22Rv1 (cell line): ENCODE data around the gene CABP1.

ENCODE experiments used
- H3K27ac ChIP-seq: fragments of 450-650 bp; 2 replicates; pipeline ENCODE4 v1.5.1; 2017
- ZFX ChIP-seq: fragments of 450-650 bp; IDR thresholded peaks from 2 replicates; pipeline ENCODE4 v1.6.1; 2017; ENCODE audit warnings: antibody characterized with exemption, borderline replicate concordance
- TF ChIP-seq, protein P1 (sequence below): fragments of 450-650 bp; IDR thresholded peaks from 2 replicates; pipeline ENCODE4 v1.5.1; 2017; ENCODE audit warnings: mild to moderate bottlenecking

CABP1 gene

DNA sequence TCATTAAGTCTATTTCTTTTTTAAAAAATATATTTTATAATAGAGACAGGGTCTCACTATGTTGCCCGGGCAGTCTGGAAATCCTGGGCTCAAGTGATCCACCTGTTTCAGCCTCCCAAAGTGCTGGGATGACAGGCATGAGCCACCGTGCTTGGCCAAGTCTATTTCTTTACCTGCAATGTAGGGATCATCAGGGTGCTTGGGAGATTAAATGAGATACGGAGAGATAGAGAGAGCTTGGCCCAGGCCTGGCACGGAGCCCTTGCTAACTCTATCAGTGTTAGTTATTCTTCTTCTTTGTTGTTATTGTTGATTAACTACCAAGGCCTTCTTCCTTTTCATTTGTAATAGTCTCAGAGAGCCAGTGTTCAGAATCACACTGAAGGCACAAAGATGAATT, 3.1 kb downstream of the CABP1 start:
- TF ChIP-seq, protein P1, sequence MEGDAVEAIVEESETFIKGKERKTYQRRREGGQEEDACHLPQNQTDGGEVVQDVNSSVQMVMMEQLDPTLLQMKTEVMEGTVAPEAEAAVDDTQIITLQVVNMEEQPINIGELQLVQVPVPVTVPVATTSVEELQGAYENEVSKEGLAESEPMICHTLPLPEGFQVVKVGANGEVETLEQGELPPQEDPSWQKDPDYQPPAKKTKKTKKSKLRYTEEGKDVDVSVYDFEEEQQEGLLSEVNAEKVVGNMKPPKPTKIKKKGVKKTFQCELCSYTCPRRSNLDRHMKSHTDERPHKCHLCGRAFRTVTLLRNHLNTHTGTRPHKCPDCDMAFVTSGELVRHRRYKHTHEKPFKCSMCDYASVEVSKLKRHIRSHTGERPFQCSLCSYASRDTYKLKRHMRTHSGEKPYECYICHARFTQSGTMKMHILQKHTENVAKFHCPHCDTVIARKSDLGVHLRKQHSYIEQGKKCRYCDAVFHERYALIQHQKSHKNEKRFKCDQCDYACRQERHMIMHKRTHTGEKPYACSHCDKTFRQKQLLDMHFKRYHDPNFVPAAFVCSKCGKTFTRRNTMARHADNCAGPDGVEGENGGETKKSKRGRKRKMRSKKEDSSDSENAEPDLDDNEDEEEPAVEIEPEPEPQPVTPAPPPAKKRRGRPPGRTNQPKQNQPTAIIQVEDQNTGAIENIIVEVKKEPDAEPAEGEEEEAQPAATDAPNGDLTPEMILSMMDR: no peak
- H3K27ac ChIP-seq: no peak overlapping the region

DNA sequence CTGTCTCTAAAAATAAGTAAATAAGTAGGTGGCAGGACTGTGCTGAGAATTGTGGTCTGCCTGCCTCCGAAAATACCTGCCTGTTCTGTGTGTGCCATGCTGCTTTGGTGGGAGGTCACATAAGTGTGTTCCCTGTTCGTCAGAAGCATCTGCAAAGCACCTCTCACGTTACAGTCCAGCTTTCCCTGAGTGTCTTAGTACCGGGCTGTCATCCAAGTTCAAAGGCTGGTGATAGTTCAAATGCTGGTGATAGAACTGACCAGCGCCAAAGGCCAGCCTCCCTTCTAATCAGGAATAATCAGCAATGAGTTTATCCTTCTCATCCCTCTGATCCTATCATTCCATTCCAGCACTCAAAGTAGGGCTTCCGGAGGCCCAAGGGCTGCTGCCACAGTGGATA, 5.6 kb downstream of the CABP1 start:
- TF ChIP-seq, protein P1: no peak
- TF ChIP-seq ZFX: no peak

DNA sequence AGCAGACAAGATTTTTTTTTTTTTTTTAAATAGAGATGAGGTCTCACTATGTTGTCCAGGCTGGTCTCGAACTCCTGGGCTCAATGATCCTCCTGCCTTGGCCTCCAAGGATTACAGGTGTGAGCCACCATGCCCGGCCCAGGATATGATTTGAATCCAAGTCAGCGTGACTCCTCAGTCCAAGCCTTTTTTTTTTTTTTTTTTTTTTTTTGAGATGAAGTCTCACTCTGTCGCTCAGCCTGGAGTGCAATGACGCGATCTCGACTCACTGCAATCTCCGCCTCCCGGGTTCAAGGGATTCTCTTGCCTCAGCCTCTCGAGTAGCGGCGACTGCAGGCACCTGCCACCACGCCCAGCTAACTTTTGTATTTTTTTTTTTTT, 6.9 kb downstream of the CABP1 start:
- TF ChIP-seq, protein P1: no peak
- TF ChIP-seq ZFX: no peak
- no peak overlapping the region for H3K27ac ChIP-seq

More for the DNA sequence above, 5.6 kb downstream of the CABP1 start:
- H3K27ac ChIP-seq: no peak overlapping the region

DNA sequence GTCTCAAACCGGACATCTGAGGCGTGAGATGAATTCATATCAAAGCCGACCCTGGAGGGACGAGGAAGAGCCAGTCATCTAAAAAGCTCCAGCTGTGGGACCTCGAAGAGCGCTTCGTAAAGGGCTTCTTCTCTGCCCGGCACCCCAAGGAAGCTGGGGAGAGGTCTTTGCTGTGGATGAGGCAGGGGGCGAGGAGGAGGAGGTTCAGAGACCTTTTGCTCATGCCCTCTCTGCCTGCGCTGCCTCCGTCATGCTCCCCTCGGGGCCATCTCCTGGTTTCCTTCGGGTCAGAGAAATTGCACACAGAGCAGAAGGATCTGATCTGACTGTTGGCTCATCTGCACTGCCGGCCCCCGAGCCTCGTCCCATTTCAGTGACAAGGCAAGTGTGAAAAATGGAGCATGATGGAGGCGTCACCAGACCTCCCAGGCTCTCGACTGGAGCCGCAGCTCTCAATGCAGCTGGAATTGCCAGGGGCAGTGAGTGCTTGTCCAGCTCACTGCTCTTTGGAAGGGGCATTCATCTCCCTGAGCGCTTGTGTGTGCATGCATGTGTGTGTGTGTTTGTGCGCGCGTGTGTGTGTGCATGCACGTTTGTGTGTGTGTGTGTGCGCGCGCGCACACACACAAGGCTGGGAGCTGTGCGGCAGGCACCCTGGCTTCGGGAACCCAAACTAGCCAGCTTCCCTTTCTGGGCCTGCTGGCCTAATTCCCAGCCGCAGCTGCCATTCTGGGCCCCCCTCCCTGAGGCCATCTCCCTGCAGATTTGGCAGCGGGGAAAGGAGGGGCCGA, 9.2 kb downstream of the CABP1 start:
- TF ChIP-seq, protein P1: peak; percentile 29
- no peak for TF ChIP-seq ZFX
- no peak overlapping the region for H3K27ac ChIP-seq

DNA sequence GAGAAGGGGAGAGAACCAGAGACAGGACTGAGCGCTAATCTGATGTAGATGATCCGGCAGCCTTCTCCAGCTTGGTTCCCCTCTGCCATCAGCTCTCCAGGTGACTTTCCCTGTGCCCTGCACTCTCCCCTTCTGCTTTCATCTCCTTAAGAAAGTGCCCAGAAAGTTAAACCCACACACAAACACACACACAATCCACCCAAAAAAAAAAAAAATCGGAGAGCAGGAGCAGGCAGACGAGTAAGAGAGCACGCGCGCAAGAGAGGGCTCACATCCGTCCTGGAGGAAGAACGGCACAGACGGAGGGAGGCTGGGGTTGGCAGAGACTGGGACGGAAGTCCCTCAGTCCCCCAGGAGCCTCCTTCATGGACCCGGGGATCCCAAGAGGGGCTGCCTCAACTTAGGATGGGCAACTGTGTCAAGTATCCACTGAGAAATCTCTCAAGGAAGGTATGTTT, 9.8 kb downstream of the CABP1 start:
- no peak overlapping the region for H3K27ac ChIP-seq
- TF ChIP-seq, protein P1: no peak
- TF ChIP-seq ZFX: no peak

DNA sequence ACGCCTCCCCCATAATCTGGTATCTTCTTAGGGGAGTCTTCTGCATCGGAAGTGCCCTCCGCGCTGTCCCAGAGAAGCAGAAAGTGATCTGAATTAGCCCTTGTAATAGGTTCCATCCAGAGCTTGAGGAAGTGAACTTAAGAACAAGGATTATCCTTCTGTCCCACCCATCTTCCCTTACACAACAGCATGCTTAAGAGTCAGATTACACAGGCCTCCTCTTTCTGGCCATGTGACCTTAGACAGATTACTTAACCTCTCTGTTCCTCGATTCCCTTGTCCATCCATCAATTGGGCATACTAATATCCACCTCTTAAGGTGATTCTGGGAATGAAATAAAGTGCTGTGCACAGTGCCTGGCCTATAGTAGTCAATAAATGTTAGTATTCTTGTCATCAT, 11.4 kb downstream of the CABP1 start:
- no peak for TF ChIP-seq ZFX
- TF ChIP-seq, protein P1: no peak
- no peak overlapping the region for H3K27ac ChIP-seq

DNA sequence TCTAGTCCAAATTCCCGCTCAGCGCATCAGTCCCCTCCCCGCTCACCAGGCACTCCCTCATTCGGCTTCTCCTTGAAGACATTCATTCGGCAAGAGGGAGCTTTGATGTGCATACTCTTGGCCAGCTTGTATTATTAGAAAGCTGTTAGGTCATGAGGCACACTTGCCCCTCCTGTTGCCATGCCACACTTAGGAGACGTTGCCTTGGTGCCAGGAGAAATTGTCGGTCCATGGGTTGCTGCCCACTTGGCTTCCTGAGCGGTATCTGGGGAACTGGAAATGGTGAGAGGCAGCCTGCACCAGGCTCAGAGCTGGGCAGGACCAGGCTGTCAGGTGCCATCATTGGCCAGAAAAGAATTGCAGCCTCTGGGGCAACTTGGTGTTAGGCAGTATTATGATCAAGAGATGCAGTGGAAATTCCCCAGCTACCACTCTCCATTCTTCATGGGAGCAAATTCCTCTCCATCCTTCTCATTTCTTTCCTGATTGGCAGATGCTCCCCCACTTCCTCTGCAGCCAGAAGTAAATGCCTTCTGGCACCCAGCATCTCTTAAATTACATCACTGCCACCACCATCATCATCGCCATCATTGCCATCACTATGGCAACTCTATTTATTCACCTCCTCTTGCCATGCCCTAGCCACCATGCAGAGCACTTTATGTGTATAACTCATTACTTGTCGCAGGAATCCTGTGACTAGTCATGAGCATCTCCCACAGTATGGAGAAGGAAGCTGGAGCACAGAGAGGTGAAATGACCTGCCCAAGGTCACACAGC, 12.4 kb downstream of the CABP1 start:
- no peak for TF ChIP-seq ZFX
- TF ChIP-seq, protein P1: no peak
- no peak overlapping the region for H3K27ac ChIP-seq
